ENCODE results near the gene DCAF17.
"Not testable (repeated sequence)": the region's sequence is repeated elsewhere in the genome, so short reads cannot be mapped to it uniquely, and the experiment has no call there.

Gene DCAF17

DNA sequence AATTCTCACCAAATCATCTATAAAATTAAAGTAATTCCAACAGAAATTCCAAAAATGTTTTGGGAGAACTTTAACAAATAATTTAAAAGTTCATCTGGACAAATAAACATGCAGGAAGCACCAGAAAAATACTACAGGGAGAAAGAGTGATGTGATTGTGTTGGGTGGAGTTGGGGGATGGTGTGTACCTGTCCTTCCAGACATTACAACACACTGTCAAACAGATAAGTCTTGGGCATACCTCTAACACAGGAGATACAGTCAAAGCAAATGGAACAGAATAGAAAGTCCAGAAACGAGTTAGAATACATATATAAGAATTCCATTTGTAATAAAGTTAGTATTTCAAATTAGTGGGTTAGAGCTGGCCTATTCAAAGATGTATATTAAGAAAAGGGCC lies 22.8 kb upstream of the DCAF17 start:
- DNase-seq, result no peak

DNA sequence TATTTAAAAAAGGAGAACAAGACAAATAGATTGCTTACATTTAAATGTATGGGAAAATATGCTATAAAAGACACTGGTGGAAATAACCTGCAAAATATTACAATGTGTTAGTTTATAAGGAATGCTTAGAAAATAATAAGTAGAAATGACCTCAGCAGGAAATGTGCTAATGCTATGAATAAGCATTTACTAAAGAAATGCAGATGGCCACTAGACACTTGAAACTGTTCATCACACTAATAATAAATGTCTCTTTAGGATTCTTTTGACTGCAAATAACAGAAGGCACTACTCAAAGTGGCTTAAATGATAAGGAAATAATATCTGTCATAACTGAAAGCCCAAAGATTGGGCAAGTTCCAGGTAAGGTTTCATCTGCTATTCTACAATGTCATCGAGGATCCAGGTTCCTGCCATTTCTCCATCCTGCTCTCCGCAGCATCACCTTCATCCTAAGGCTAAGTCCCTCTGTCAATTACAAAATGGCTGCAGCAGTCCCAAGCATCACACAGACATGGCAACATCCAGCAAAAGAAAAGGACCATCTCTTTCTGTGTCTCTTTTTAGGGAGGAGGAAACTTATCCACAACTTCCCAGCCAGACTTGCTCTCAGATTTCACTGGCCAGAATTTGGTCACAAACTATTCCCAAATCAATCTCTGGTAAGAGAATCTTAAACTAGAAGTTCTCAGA lies 22.1 kb upstream of the DCAF17 start:
- no peak for DNase-seq

- DNase-seq, result no peak
These were observed 21.4 kb upstream of the DCAF17 start for GRCh38 chr2:171412571-171413175.

DNA sequence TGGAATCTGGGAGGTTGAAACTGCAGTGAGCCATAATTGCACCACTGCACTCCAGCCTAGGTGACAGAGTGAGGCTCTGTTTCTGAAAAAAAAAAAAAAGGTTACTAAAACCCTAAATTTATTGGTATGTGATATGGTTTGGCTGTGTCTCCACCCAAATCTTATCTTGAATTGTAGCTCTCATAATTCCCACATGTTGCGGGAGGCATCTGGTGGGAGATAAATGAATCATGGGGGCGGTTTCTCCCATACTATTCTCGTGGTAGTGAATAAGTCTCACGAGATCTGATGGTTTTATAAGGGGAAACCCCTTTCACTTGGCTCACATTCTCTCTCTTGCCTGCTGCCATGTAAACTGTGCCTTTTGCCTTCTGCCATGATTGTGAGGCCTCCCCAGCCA lies 19.4 kb upstream of the DCAF17 start:
- DNase-seq, result not testable (repeated sequence)

DNA sequence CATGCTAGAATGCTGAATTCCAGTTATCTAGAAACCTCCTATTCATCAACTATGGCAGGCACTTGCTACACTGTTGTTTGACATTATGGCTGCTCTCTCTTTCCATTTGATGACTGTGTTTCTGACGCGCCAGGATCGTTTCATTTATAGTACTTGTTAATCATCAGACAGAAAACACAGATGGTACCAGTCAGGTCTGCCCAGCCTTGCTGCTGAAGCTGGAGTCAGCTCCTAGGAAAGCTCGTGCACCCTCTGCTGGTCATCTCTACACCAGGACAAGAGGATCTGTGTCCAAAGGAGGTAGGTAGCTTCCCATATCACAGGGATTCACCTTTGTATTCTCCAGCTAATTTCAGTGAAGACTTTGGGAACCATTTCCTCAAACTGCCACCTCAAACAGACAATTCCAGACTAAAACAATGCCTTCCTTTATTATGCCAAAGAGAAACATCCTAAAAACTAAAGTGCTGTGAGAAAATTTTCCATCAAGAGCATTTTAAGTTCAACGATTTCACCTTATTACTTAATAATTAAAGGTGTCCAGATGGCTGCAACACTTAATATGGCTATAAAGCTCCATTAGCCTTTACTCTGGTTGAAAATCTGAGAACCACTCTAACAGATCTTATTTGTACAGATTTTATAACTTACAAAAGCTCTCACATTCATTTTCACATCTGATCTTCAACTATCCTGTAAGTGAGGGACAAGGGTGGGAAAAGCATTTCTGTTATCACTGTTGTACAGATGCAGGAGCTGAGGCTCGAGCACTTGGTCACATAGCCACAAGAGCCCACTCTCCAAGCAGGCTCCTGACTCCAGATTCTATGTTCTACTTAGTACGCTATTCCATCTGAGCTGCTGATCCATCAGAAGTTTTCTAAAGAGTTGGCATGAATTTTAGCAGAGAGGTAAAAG lies 17.8 kb upstream of the DCAF17 start:
- peak; percentile 99 for DNase-seq

DNA sequence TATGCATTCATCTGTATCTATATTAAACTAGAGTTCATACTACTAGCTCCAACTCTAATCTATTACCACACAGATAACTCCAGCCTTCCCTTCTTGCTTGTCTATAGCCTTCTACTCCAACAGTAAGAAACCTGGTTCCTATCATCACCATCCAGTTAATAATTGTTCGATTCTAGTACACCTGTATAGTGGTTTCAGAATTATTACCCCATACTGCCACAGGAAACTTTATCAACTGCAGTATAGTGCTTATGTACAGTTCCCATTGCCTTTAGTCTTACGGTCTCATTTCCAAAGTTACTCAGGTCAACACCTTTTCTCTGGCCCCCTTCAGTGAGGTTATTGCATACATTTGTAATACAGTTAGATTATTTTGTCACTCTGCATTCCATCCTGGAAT lies 14.7 kb upstream of the DCAF17 start:
- no peak for DNase-seq

DNA sequence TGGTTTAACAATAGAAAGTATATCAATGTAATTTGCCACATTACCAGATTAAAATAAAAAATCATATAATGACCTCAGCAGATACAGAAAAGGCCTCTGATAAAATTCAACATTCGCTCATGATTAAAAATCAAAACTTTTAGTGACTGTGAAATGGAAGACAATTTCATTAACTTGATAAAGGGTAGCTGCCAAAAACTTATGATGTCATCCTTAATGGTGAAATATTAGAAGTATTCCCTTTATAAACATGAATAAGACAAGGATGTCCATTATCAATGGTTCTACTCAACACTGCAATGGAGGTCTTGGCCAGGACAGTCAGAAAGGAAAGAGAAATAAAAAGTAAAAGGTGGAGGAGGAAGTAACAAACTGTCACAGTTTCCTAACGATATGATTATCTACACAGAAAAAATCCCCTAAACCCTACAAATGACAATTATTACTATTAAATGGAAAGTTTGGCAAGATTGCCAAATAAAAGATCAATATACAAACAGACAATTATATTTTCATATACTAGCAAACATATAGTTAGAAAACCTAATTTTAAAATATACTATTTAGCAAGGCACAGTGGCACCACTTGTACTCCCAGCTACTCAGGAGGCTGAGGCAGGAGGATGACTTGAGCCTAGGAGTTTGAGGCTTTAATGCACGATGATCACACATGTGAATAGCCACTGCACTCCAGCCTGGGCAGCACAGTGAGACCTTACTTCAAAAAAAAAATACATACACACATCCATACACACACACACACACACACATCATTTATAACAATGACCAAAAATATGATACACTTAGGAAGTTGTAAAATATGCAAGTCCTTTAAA lies 13.1 kb upstream of the DCAF17 start:
- DNase-seq, result no peak

DNA sequence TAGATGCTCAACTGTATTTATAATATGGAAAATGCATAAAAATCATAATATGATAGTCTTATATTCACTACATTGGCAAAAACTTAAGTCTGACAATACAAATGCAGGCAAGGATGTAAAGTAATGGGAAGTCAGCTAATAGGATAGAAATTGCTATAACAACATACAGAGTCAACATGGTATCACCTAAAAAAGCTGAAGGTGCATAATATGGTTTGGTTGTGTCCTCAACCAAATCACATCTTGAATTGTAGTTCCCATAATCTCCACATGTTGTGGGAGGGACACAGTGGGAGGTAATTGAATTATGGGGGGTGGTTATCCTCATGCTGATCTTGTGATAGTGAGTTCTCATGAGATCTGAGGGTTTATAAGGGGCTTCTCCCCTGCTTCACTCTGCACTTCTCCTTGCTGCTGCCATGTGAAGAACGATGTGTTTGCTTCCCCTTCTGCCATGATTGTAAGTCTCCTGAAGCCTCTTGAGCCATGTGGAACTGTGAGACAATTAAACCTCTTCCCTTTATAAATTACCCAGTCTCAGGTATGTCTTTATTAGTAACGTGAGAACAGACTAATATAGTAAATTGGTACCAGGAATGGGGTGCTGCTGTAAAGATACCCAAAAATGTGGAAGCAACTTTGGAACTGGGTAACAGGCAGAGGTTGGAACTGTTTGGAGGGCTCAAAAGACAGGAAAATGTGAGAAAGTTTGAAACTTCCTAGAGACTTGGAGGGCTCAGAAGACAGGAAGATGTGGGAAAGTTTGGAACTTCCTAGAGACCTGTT lies 11.1 kb upstream of the DCAF17 start:
- DNase-seq, result peak; percentile 25

GRCh38 chr2:171430516-171431410 lies 3.3 kb upstream of the DCAF17 start:
- peak; percentile 42 for DNase-seq

DNA sequence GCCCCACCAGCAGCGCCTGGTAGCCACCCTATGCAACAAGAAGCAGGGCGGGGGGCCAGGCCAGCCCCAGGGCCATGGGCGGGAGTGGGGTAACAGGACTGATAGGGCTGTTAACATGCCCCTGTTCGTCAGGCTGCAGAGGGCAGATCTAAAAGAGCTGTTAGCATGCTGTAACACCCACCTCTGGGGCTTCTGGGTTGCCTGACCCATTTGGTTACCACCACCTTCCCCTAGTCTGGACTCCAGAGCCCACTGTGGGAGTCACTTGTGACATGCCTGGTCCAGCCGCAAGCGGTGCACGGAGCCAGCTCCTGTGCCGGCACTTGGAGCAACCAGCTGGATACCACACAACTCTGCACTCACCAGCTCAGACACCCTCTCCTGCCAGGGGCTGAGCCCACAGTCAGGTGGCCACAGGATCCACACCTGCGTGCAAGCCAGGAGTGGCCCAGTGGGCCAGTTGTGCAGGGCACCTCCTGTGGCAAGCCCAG lies 2.3 kb upstream of the DCAF17 start:
- DNase-seq, result no peak

DNA sequence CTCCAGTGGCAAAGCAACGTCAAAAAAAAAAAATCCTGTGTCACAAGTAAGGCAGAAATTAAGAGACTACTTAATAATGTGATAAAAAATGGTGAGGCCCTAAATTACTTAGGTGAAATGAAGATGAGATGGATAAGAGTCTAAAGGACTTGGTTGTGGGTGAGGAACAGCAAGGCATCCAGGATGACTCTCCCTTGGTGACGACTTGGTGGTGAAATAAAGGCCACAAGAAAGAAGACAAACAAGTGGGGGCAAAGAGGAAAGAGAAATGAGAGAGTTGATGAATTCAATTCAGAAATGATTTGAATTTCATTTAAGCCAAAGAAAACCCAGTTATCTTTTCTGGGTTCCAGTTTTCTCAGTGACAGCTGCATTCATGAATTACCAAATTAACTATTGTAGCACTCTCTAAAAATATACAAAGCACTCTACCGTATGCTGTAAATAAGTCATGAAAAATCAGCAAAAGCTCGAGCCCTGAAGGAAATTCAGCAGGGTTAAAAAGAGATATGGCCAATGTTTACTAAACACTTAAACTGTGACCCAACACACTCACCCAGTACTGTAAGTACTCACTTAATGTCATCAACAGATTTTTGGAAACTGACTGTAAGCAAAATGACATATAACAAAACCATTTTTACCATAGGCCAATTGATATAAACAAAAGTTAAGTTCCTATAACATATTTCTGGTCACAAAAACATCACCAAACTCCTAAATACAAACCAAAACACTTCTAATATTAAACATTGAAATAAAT lies 1.6 kb upstream of the DCAF17 start:
- DNase-seq, result no peak

GRCh38 chr2:171432969-171433762 lies 860 bp upstream of the DCAF17 start:
- DNase-seq, result peak; percentile 86

DNA sequence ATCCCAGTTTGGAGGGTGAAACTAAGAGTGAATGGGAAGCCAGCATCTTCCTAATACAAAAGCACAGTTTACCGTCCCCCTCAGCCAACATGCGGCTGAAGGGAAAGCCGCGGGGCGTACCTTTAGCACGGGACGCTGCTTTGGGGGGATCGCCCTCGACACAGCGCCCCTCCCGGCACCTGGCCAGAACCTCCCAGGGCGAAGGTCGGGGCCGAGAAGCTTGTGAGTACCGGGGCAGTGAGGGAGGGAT lies 338 bp upstream of the DCAF17 start, which contains the start of gene METTL8:
METTL8 (minus strand) TSS at position 228 of the 250 bp plus-strand sequence. CDS start 41,805 bp downstream, outside the sequence.
- no peak for DNase-seq

GRCh38 chr2:171436307-171436706 lies 2.3 kb downstream of the DCAF17 start:
- DNase-seq, result no peak

DNA sequence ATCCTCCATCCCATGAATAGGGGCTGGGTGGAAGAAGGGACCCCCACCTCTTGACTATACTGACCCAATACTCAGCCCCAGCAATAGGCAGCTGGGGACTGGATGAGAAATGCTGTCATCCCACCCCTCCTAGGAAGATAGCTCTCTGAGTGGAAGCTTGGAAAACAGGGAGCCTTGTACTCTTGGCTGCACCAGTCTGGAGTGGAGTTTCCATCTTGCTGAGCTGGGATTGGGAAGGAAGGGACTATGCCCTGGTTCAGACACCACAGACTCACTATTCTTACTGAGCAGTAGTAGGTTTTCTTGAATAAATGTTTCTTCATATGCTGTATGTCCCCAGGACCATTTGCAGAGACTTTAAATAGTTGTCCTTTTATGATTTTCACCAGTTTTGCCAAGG lies 7.4 kb downstream of the DCAF17 start:
- DNase-seq, result no peak

DNA sequence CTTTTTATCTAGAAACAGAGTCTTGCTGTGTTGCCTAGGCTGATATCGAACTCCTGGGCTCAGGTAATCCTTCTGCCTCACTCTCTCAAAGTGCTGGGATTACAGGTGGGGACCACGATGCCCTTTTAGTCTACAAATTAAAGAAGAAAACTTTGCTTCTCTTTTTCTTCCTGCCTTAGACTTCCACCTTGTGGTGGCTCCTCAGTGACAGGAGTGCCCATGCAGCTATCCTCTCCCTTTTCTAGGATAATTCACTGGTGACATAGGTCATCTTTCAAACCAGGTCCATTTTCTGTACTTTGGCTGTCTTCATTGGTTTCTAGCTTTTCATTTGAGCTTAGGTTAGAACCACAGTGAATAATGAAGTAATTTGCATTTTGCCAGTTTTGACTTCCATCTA lies 13.6 kb downstream of the DCAF17 start:
- peak; percentile 15 for DNase-seq

GRCh38 chr2:171451074-171451473 lies 17.0 kb downstream of the DCAF17 start:
- DNase-seq, result no peak

DNA sequence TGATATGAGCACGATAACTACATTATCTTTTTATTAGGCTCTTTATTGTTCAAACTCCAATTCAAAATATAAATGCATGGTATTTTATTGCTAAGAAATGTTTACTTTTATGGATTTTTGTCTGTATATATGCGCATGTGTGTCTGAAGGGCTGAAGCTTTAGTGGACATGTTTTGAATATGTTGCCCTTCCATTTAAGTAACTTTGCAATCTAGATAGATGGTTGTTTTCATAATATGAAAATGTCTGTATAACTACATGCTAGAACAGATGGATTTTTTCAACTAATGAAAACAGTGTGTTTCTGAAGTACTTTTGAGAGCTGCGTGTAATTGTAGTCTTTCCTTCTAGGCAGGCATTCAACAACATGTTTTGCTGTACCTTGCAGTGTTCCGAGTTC lies 18.7 kb downstream of the DCAF17 start:
- no peak for DNase-seq

GRCh38 chr2:171459498-171459897 lies 25.5 kb downstream of the DCAF17 start:
- DNase-seq, result no peak
